ENCODE data around the gene ALX4. TPM values are rescaled to one million over a fixed set of nuclear protein-coding genes. Genes with fewer than 3 reads are reported as not detected.

Gene ALX4
- total RNA-seq, 1 donor from 2014 or later: not detected

GRCh38 chr11:44321059-44321458 lies 11.1 kb upstream of the ALX4 start:
- intact Hi-C loops (cut with DNase I): no loop called here
- no peak overlapping the region for H3K27ac ChIP-seq
- no peaks in the 10 kb centered on the region for H3K9me3 ChIP-seq
- peaks cover 13% of the 10 kb centered on the region for H3K27me3 ChIP-seq
- peaks cover 18% of the 10 kb centered on the region for H3K4me1 ChIP-seq
- H3K4me3 ChIP-seq: no peak overlapping the region
- no peaks in the 10 kb centered on the region for H3K36me3 ChIP-seq
- TF ChIP-seq POLR2A (IDR thresholded peaks at IDR 0.05): no peak
- TF ChIP-seq POLR2AphosphoS5 (IDR thresholded peaks at IDR 0.05; ENCODE audit: insufficient read depth in 1 of 2, low read depth in 1 of 2): no peak
- no peak for TF ChIP-seq CTCF (IDR thresholded peaks at IDR 0.05)
- no peak for DNase-seq (ENCODE audit: extremely low spot score in 2 of 2)

- H3K27ac ChIP-seq: no peak overlapping the region
- no peaks in the 10 kb centered on the region for H3K36me3 ChIP-seq
- intact Hi-C loops (cut with DNase I): no loop called here
- H3K4me3 ChIP-seq: no peak overlapping the region
- TF ChIP-seq POLR2A (IDR thresholded peaks at IDR 0.05): no peak
- no peak for TF ChIP-seq CTCF (IDR thresholded peaks at IDR 0.05)
- no peak for TF ChIP-seq POLR2AphosphoS5 (IDR thresholded peaks at IDR 0.05; ENCODE audit: insufficient read depth in 1 of 2, low read depth in 1 of 2)
- DNase-seq (ENCODE audit: extremely low spot score in 2 of 2): no peak
- H3K9me3 ChIP-seq: no peaks in the 10 kb centered on the region
- peaks cover 16% of the 10 kb centered on the region for H3K27me3 ChIP-seq
- H3K4me1 ChIP-seq: peaks cover 22% of the 10 kb centered on the region
Measured at GRCh38 chr11:44320289-44320973, 10.5 kb upstream of the ALX4 start.

- Histone ChIP-seq H3K4me1 (peaks cover 22% of the 10 kb centered on the region), H3K27ac (no peak overlapping the region), H3K4me3 (no peak overlapping the region), H3K27me3 (peaks cover 16% of the 10 kb centered on the region), H3K36me3 (no peaks in the 10 kb centered on the region), H3K9me3 (no peaks in the 10 kb centered on the region)
- intact Hi-C loops (cut with DNase I): no loop called here
- DNase-seq (ENCODE audit: extremely low spot score in 2 of 2): no peak
- TF ChIP-seq POLR2AphosphoS5 (IDR thresholded peaks at IDR 0.05; ENCODE audit: insufficient read depth in 1 of 2, low read depth in 1 of 2) (no peak), CTCF (IDR thresholded peaks at IDR 0.05) (no peak), POLR2A (IDR thresholded peaks at IDR 0.05) (no peak)
Measured at GRCh38 chr11:44319552-44320288, 9.8 kb upstream of the ALX4 start.

GRCh38 chr11:44319170-44319551 lies 9.2 kb upstream of the ALX4 start:
- DNase-seq (ENCODE audit: extremely low spot score in 2 of 2): no peak
- H3K27me3 ChIP-seq: peaks cover 14% of the 10 kb centered on the region
- no peak overlapping the region for H3K27ac ChIP-seq
- no peaks in the 10 kb centered on the region for H3K9me3 ChIP-seq
- TF ChIP-seq CTCF (IDR thresholded peaks at IDR 0.05) (no peak), POLR2A (IDR thresholded peaks at IDR 0.05) (no peak), POLR2AphosphoS5 (IDR thresholded peaks at IDR 0.05; ENCODE audit: insufficient read depth in 1 of 2, low read depth in 1 of 2) (no peak)
- H3K4me3 ChIP-seq: no peak overlapping the region
- peaks cover 22% of the 10 kb centered on the region for H3K4me1 ChIP-seq
- no peaks in the 10 kb centered on the region for H3K36me3 ChIP-seq
- intact Hi-C loops (cut with DNase I): no loop called here

GRCh38 chr11:44318369-44318768 lies 8.4 kb upstream of the ALX4 start:
- H3K4me3 ChIP-seq: no peak overlapping the region
- H3K27me3 ChIP-seq: peaks cover 8% of the 10 kb centered on the region
- no peak for DNase-seq (ENCODE audit: extremely low spot score in 2 of 2)
- no peaks in the 10 kb centered on the region for H3K36me3 ChIP-seq
- intact Hi-C loops (cut with DNase I): no loop called here
- H3K27ac ChIP-seq: no peak overlapping the region
- H3K4me1 ChIP-seq: peaks cover 22% of the 10 kb centered on the region
- no peak for TF ChIP-seq POLR2A (IDR thresholded peaks at IDR 0.05)
- no peaks in the 10 kb centered on the region for H3K9me3 ChIP-seq
